ENCODE data around the gene MAN2C1. TPM values are rescaled to one million over a fixed set of nuclear protein-coding genes. Genes with fewer than 3 reads are reported as not detected.
A peak's percentile ranks its signal among the peaks of the same experiment; 100 is the strongest.

Gene MAN2C1
- polyA plus RNA-seq, 1 experiment = 82.5 TPM

DNA sequence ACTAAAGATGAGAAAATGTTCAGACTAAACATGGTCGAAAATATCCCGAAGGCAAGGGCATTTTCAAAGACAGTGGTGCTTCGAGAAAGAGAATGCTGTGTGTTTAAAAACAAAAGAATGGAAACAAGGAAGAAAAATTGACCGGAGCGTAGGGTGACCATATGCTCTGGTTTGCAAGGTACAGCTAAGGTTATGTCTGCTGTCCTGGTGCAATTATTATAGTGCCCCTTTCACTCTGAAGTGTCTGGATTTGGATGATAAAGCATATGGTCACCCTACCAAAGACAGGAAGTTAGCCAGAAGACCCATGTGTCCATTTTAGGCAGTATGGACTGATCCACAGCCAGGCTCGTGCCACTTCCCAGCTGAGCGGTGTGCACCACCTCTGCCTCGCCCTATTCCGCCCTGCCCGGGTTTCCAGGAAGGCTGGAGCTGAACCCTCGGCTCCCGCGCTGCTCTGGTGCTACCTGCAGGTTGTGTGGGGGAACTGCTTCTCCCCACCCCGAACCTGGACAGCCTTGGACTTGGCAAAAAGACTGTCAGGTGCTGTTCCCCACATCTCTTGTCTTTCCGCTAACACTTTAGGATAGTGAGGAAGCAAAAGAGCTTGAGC lies 60.5 kb downstream of the MAN2C1 start:
- CTCF ChIA-PET = interaction anchor here (0.9 to 1.4 kb wide), 2 partner anchors 8 to 279 kb away, joined by 3 to 5 read pairs; no protein-coding TSS in a partner anchor
- H3K36me3 ChIP-seq (ENCODE audit: control insufficient read depth, insufficient read depth, low read length) = no peaks in the 10 kb centered on the region
- POLR2A ChIA-PET = no interaction called here
- TF ChIP-seq, protein P1, sequence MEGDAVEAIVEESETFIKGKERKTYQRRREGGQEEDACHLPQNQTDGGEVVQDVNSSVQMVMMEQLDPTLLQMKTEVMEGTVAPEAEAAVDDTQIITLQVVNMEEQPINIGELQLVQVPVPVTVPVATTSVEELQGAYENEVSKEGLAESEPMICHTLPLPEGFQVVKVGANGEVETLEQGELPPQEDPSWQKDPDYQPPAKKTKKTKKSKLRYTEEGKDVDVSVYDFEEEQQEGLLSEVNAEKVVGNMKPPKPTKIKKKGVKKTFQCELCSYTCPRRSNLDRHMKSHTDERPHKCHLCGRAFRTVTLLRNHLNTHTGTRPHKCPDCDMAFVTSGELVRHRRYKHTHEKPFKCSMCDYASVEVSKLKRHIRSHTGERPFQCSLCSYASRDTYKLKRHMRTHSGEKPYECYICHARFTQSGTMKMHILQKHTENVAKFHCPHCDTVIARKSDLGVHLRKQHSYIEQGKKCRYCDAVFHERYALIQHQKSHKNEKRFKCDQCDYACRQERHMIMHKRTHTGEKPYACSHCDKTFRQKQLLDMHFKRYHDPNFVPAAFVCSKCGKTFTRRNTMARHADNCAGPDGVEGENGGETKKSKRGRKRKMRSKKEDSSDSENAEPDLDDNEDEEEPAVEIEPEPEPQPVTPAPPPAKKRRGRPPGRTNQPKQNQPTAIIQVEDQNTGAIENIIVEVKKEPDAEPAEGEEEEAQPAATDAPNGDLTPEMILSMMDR (IDR thresholded peaks at IDR 0.05; ENCODE audit: insufficient read depth, low read depth, low read length) = peak; percentile 34
- H3K4me3 ChIP-seq (ENCODE audit: low read depth, low read length) = no peak overlapping the region
- no peak for DNase-seq (ENCODE audit: low read depth)
- peaks cover 19% of the 10 kb centered on the region for H3K27me3 ChIP-seq (ENCODE audit: control insufficient read depth, insufficient read depth, low read length)

DNA sequence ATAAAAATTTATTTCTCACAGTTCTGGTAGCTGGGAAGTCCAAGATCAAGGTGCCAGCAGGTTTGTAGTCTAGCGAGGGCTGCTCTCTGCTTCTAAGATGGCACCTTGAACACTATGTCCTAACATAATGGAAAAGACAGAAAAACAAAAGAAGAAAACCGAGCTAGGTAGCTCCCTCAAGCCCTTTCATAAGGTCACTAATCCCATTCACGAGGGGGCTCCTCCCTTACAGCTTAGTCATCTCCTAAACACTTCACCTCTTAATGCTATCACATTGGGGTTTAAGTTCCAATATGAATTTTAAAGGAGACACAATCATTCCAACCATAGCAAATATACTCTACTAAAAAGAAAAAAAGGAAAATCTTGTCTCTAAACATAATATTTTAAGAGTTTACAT lies 62.2 kb downstream of the MAN2C1 start:
- no peak for DNase-seq (ENCODE audit: low read depth)
- TF ChIP-seq, protein P1 (IDR thresholded peaks at IDR 0.05; ENCODE audit: insufficient read depth, low read depth, low read length) = no peak
- POLR2A ChIA-PET = no interaction called here
- no peak overlapping the region for H3K4me3 ChIP-seq (ENCODE audit: low read depth, low read length)
- H3K27me3 ChIP-seq (ENCODE audit: control insufficient read depth, insufficient read depth, low read length) = peaks cover 19% of the 10 kb centered on the region
- CTCF ChIA-PET = interaction anchor here (1.2 kb wide), 1 partner anchor 276 kb away, joined by 4 read pairs; no protein-coding TSS in a partner anchor
- no peaks in the 10 kb centered on the region for H3K36me3 ChIP-seq (ENCODE audit: control insufficient read depth, insufficient read depth, low read length)

Other genes with a start within 250 kb of the MAN2C1 start
- gene C15orf39, start 166.7 kb downstream of the MAN2C1 start, polyA plus RNA-seq (2011; rRNA removed) = 2.5 and 4.5 TPM in 2 replicates
- gene GOLGA6C, start 110.3 kb downstream of the MAN2C1 start, polyA plus RNA-seq (2011; rRNA removed) = not detected in 2 replicates
- gene GOLGA6D, start 85.8 kb downstream of the MAN2C1 start, polyA plus RNA-seq (2011; rRNA removed) = not detected in 2 replicates
- gene COMMD4, start 32.5 kb downstream of the MAN2C1 start, polyA plus RNA-seq (2011; rRNA removed) = 80.4 and 142 TPM in 2 replicates
- 2.8 and 4.7 TPM in 2 replicates for gene NEIL1, start 21.6 kb downstream of the MAN2C1 start, polyA plus RNA-seq (2011; rRNA removed)
- gene SIN3A, start 83.1 kb upstream of the MAN2C1 start, polyA plus RNA-seq (2011; rRNA removed) = 24.8 and 39.5 TPM in 2 replicates
- gene PTPN9, start 210.7 kb upstream of the MAN2C1 start, polyA plus RNA-seq (2011; rRNA removed) = 48.6 and 55.5 TPM in 2 replicates

Data from BJ (cell line).